OCI-LY7 (cell line): ENCODE data around the gene SOX21. TPM values are rescaled to one million over a fixed set of nuclear protein-coding genes. Genes with fewer than 3 reads are reported as not detected.

Source experiments
- BruUV-seq: library from RNA; stranded (reverse); fragments of 400-500 nt; replicated peaks from 2 replicates; lab custom pipeline; 2021; lab: Mats Ljungman, UMichigan
- CTCF ChIA-PET: fragments of 300-600 bp; sonication (Branson Sonifier 250); formaldehyde crosslinking; loops from one replicate; lab custom pipeline; 2022; ENCODE audit warnings: antibody characterized with exemption; ENCODE audit not compliant: unreplicated experiment; lab: Charles Lee
- POLR2A ChIA-PET: fragments of 300-600 bp; sonication (Branson Sonifier 250); formaldehyde crosslinking; loops from one replicate; lab custom pipeline; 2022; ENCODE audit warnings: antibody characterized with exemption; lab: Charles Lee
- DNase-seq: peaks from one replicate; pipeline ENCODE4 v3.0.0-alpha.2; 2015; ENCODE audit warnings: low spot score
- H2AFZ ChIP-seq: fragments of 200-600 bp; sonication (generic), shearing (Covaris generic); 2 replicates; pipeline ENCODE4 v1.6.1; 2014; ENCODE audit warnings: mild to moderate bottlenecking, antibody characterized with exemption, low read length, moderate library complexity
- H3K27ac ChIP-seq: fragments of 200-600 bp; sonication (generic); 2 replicates; pipeline ENCODE4 v1.5.1; 2014; ENCODE audit warnings: mixed run types, low read depth, mild to moderate bottlenecking, moderate library complexity, low read length, inconsistent platforms; ENCODE audit not compliant: poor library complexity, severe bottlenecking
- H3K36me3 ChIP-seq: fragments of 200-600 bp; sonication (generic); 2 replicates; pipeline ENCODE4 v1.6.1; 2014; ENCODE audit warnings: mild to moderate bottlenecking, antibody characterized with exemption, low read length, moderate library complexity, mixed read lengths; ENCODE audit not compliant: insufficient read depth
- H3K4me1 ChIP-seq: fragments of 200-600 bp; sonication (generic); 2 replicates; pipeline ENCODE4 v1.5.1; 2014; ENCODE audit warnings: mild to moderate bottlenecking, low read length; ENCODE audit not compliant: insufficient read depth, poor library complexity, severe bottlenecking
- H3K4me2 ChIP-seq: fragments of 200-600 bp; sonication (generic); 2 replicates; pipeline ENCODE4 v1.6.1; 2014; ENCODE audit warnings: mild to moderate bottlenecking, low read length
- H3K4me3 ChIP-seq: fragments of 200-600 bp; sonication (generic); 2 replicates; pipeline ENCODE4 v1.5.1; 2014; ENCODE audit warnings: mild to moderate bottlenecking, low read depth, low read length; ENCODE audit not compliant: poor library complexity, severe bottlenecking
- H3K79me2 ChIP-seq: fragments of 200-600 bp; sonication (generic); 2 replicates; pipeline ENCODE4 v1.6.1; 2016; ENCODE audit warnings: low read depth, mild to moderate bottlenecking, low read length, moderate library complexity, mixed read lengths; ENCODE audit not compliant: insufficient read depth
- H3K9me2 ChIP-seq: fragments of 200-600 bp; sonication (generic); 2 replicates; pipeline ENCODE4 v1.6.1; 2016; ENCODE audit warnings: mild to moderate bottlenecking, low read length, mixed read lengths; ENCODE audit not compliant: insufficient read depth
- H3K9me3 ChIP-seq: fragments of 200-600 bp; sonication (generic); 2 replicates; pipeline ENCODE4 v1.6.1; 2014; ENCODE audit warnings: mild to moderate bottlenecking, mixed run types, low read length, mixed read lengths
- H4K20me1 ChIP-seq: fragments of 200-600 bp; sonication (generic); 2 replicates; pipeline ENCODE4 v1.6.1; 2014; ENCODE audit warnings: mild to moderate bottlenecking, antibody characterized with exemption, low read length, moderate library complexity, mixed read lengths; ENCODE audit not compliant: insufficient read depth
- CTCF ChIP-seq: fragments of 200-600 bp; sonication (generic); conservative IDR thresholded peaks from 2 replicates; pipeline ENCODE4 v1.5.1; 2014; ENCODE audit warnings: mild to moderate bottlenecking, antibody characterized with exemption, low read length, moderate library complexity, mixed read lengths
- EZH2phosphoT487 ChIP-seq: fragments of 200-600 bp; sonication (generic); IDR thresholded peaks from 2 replicates; pipeline ENCODE4 v1.6.1; 2018; ENCODE audit warnings: low read depth, borderline replicate concordance, mild to moderate bottlenecking, mixed run types, antibody characterized with exemption, low read length, moderate library complexity, mixed read lengths
- intact Hi-C: fragments of 100-400 bp; cut with micrococcal nuclease; formaldehyde crosslinking; loops from one replicate; pipeline ENCODE4 v1.10.0; 2022; ENCODE audit not compliant: unreplicated experiment
- total RNA-seq, 2 experiments: library from RNA; depleted of rRNA in 1 of 2; stranded (reverse); fragments of >200 nt in 1 of 2; shearing (Covaris generic) in 1 of 2; gene quantifications; 2 replicates each; pipeline ENCODE4 v1.2.3, GENCODE V29; 2014 to 2022

Gene SOX21
- total RNA-seq, 2 experiments from 2014 or later: not detected

- TF ChIP-seq EZH2phosphoT487 (no peak), CTCF (no peak)
- no peaks in the 10 kb centered on the region for H3K36me3 ChIP-seq
- DNase-seq: no peak
- intact Hi-C loops: no loop called here
- ChIA-PET CTCF (no interaction called here), POLR2A (no interaction called here)
- H3K4me1 ChIP-seq: no peaks in the 10 kb centered on the region
- H3K9me2 ChIP-seq: no peaks in the 10 kb centered on the region
- H3K4me3 ChIP-seq: no peak overlapping the region
- H3K4me2 ChIP-seq: no peak overlapping the region
- no peaks in the 10 kb centered on the region for H4K20me1 ChIP-seq
- H2AFZ ChIP-seq: no peak overlapping the region
- H3K79me2 ChIP-seq: no peaks in the 10 kb centered on the region
- BruUV-seq: no TSS peak
- H3K9me3 ChIP-seq: no peaks in the 10 kb centered on the region
- no peak overlapping the region for H3K27ac ChIP-seq
Observed at GRCh38 chr13:94701313-94702180, 10.8 kb downstream of the SOX21 start.

- intact Hi-C loops: no loop called here
- Histone ChIP-seq H3K9me3 (no peaks in the 10 kb centered on the region), H3K36me3 (no peaks in the 10 kb centered on the region), H3K4me1 (no peaks in the 10 kb centered on the region), H3K79me2 (no peaks in the 10 kb centered on the region), H4K20me1 (no peaks in the 10 kb centered on the region), H3K4me3 (no peak overlapping the region), H3K4me2 (no peak overlapping the region), H3K9me2 (no peaks in the 10 kb centered on the region), H3K27ac (no peak overlapping the region), H2AFZ (no peak overlapping the region)
- no peak for DNase-seq
- TF ChIP-seq EZH2phosphoT487: no peak
- TF ChIP-seq CTCF: no peak
- ChIA-PET CTCF (no interaction called here), POLR2A (no interaction called here)
- BruUV-seq: no TSS peak
Observed at GRCh38 chr13:94700536-94700935, 11.8 kb downstream of the SOX21 start.

- BruUV-seq: no TSS peak
- DNase-seq: no peak
- Histone ChIP-seq H3K9me3 (no peaks in the 10 kb centered on the region), H3K36me3 (no peaks in the 10 kb centered on the region), H4K20me1 (no peaks in the 10 kb centered on the region), H3K4me1 (no peaks in the 10 kb centered on the region), H3K4me3 (no peak overlapping the region), H3K27ac (no peak overlapping the region), H3K9me2 (no peaks in the 10 kb centered on the region), H2AFZ (no peak overlapping the region), H3K4me2 (no peak overlapping the region), H3K79me2 (no peaks in the 10 kb centered on the region)
- ChIA-PET CTCF (no interaction called here), POLR2A (no interaction called here)
- intact Hi-C loops: no loop called here
- TF ChIP-seq CTCF (no peak), EZH2phosphoT487 (no peak)
Observed at GRCh38 chr13:94700051-94700535, 12.3 kb downstream of the SOX21 start.
